HG02678 (cell line): ENCODE results near the gene IQGAP2.
"Not testable (repeated sequence)": the region's sequence is repeated elsewhere in the genome, so short reads cannot be mapped to it uniquely, and the experiment has no call there.

ENCODE experiments used
- ATAC-seq: cut with Tn5 transposase; IDR thresholded peaks from one replicate; pipeline ENCODE4 v1.9.1; 2021; ENCODE audit warnings: mild to moderate bottlenecking, moderate library complexity; ENCODE audit not compliant: unreplicated experiment

Gene IQGAP2, protein sequence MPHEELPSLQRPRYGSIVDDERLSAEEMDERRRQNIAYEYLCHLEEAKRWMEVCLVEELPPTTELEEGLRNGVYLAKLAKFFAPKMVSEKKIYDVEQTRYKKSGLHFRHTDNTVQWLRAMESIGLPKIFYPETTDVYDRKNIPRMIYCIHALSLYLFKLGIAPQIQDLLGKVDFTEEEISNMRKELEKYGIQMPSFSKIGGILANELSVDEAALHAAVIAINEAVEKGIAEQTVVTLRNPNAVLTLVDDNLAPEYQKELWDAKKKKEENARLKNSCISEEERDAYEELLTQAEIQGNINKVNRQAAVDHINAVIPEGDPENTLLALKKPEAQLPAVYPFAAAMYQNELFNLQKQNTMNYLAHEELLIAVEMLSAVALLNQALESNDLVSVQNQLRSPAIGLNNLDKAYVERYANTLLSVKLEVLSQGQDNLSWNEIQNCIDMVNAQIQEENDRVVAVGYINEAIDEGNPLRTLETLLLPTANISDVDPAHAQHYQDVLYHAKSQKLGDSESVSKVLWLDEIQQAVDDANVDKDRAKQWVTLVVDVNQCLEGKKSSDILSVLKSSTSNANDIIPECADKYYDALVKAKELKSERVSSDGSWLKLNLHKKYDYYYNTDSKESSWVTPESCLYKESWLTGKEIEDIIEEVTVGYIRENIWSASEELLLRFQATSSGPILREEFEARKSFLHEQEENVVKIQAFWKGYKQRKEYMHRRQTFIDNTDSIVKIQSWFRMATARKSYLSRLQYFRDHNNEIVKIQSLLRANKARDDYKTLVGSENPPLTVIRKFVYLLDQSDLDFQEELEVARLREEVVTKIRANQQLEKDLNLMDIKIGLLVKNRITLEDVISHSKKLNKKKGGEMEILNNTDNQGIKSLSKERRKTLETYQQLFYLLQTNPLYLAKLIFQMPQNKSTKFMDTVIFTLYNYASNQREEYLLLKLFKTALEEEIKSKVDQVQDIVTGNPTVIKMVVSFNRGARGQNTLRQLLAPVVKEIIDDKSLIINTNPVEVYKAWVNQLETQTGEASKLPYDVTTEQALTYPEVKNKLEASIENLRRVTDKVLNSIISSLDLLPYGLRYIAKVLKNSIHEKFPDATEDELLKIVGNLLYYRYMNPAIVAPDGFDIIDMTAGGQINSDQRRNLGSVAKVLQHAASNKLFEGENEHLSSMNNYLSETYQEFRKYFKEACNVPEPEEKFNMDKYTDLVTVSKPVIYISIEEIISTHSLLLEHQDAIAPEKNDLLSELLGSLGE (N-terminal part only)

DNA sequence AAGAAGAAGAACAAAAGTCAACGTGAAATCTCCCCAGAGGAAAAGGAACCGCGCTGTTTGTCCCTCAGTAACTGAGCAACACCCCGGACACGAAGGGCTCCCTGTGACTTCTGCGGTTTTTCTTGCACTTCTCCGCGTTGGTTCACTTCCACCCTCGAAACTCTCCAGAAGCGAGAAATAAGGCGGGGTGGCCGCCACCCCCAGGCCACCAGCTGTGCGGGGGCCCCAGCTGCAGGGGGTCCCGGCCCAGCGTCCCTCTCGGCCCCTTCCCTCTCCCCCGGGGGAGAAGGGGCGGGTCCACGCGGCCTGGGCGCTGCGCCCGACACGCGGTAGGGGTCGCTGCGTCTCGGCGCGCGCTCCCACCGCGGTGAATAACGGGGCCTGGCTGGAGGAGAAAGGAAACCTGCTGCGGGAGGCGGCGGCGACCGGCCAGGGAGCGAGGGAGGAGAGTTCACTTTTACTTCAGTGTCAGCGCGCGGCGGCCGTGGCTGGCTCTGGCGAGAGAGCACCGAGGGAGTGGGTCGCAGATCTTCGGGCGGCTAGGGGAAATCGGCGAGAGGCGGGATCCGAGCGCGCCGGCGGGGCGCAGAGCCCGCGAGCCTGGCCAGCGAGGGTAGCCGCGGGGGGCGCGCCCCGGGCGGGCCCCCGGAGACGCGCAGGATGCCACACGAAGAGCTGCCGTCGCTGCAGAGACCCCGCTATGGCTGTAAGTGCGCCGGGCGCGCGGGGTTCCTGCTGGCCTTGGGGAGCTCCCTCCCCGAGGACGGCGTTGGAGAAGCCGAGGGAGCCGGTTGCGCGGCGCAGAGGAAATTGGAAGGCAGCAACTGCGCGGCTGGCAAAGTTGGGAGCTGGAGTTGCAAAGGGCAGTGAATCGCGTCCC, at the start of gene IQGAP2:
IQGAP2 (plus strand) TSS at position 400 of the 880 bp plus-strand sequence; CDS start at position 661, 261 bp downstream.
- ATAC-seq: peak; percentile 63

DNA sequence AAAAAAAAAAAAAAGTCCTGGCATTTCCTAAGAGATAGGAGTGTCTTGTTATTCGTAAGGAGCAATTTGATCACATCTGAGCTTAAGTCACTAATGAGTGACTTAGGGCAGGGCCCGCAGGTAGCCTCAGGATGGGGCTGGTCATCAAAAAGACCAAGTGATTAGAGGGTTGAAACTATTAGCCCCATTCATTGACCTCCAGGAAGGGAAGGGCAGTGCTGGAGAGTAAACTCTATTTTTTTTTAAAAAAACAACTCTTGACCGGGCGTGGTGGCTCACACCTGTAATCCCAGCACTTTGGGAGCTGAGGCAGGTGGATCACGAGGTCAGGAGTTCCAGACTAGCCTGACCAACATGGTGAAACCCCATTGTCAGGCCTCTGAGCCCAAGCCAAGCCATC, 46.2 kb upstream of the IQGAP2 start:
- no peak for ATAC-seq

DNA sequence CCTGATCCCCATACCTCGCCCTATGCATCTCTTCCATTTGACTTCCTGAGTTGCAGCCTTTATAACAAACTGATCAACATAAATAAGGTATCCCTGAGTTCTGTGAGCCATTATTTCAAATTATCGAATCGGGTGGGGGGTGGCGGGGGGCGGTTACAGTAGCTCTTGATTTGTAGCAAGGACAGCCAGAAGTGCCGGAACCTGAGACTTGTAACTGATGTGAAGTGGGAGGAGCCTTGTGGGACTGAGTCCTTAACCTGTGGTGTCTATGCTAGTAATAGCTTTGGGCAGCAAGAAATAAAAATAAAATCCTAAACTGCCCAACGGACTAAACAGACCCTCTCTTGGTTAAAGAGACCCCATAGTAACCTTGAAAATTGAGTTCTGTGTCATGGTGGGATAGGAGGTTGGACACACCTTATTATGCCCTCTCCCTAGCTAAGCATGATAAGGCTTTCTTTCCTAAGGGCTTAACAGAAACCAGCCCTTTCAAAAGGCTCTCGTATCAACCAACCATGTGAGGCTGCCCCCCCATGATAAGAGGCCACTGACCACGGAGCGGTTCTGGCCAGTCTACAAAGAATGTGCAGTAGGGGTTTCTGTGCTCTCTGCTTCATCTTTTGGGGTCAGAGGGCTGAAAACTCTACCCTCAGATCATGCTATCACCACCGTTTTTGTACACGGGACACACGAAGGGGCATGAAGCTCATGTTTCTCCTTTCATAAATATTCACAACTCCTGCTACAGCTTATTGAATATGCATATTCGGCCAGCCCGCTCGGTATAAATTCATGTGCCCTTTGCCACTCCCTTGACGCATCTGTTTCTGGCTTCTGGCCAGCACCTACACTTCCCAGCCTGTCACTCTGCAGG, 39.5 kb upstream of the IQGAP2 start:
- ATAC-seq: no peak

DNA sequence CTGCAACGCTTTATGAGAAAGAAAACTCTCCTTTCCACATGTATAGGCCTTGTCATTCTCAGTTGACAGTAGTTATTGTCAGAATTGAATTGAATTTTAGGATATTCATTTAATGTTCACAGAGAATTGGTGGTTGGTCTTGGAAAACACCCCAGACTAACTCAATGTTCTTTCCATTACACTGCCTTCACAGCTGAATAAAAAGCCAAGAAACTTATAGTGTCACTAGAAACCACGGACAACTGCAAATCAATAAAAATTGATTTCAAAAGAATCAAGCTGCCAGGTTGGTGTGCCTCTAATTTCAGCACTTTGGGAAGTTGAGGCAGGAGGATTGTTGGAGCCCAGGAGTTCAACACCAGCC, 38.9 kb upstream of the IQGAP2 start:
- ATAC-seq: no peak

DNA sequence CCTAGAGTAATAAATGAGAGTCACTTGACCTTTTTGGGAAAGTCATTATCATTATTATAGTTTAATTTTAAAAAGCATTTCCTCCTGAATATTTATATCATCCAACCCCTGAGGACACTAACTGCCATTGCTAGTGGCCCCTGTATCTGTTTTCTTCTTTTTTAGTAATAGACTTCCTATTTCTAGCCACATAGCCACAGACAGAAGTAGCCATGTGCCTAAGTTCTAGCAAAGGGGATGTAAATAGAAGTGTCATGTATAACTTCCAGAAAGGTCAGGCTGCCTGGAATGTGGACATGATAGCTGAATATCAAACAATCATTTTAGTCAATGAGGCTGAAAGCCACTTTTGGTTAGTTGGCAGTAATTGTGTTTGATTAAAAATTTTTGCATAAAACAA, 37.5 kb upstream of the IQGAP2 start:
- ATAC-seq: no peak

DNA sequence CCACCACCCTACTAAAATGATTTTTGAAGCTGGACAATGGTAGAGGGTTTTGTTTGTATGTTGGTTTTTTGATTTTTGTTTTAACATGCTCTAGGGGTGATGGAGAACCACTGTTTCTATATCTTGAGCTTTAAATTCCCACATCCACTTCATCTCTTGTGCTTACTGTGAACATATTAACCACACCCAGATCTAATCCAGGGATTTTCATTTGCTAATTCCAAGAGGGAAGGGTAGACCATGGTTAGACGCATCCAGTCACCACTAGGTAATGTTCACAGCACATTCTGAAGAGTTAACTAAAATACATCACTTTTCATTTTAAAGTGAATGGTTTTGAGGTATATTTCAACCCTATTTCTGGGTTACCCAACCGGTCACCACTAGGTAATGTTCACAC, 36.5 kb upstream of the IQGAP2 start:
- ATAC-seq: no peak

DNA sequence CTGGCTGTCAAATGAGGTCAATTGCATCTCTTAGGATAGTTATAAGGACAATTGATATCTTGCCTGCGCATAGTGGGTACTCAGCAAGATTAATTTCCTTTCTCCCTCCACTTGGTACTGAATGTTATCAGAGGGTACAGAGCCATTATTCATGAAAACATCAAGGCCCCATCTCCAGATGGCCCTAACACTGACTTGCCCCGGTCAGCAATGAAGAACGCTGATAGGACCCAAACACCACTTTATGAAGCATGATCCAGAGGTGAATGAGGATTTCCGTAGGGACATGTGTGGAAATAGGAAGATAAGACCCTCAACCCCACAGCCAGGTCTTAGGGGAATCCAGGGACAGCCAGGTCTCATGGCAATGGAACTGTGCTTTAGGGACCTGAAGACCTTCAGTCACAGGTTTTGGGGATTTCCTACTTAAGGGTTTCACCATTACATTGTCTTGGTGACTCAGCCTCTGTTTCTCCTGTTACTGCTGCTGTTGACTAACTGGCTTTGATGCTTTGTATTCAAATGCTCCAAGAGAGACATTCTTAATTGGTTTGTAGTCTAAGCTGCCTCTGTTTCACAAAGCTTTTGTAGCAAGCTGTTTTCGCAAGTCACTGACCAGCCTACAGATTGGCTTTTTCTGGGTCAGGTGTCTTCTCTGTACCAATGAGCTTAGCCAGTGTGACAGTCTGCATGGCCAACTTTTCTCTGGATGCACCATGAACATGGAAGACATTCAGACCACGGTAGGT, 35.3 kb upstream of the IQGAP2 start:
- no peak for ATAC-seq

DNA sequence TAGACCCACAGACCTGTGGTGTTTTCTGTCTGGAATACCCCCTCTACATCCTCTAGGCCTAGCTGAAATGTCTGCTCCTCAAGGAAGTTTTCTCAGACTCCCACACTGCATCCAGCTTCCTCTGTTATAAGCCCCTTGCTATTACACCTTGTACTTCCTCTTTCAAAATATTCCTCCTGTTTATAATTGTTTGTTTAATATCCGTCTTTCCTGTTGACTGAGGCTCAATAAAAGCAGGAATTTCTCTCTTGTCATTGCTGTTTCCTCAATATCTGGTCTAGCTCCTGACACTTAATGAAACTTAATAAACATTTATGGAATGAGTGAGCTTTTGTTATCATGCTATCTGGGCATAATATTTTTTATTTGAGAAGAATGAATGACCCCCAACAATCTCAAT, 34.1 kb upstream of the IQGAP2 start:
- no peak for ATAC-seq

DNA sequence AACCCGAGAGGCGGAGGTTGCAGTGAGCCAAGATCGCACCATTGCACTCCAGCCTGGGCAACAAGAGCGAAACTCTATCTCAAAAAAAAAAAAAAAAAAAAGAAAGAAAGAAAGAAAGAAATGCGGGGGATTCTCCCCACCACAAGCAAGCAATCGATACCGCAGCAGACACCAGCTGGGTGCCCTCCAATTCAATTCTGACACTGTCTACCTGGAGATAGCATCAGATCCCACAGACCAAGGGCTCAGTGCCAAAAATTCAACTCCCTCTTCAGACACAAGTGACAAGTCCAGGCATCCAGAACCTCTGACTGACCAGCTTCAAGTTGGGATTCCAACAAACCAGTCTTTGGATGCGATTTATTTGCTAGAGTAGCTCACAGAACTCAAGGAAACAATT, 33.4 kb upstream of the IQGAP2 start:
- not testable (repeated sequence) for ATAC-seq

DNA sequence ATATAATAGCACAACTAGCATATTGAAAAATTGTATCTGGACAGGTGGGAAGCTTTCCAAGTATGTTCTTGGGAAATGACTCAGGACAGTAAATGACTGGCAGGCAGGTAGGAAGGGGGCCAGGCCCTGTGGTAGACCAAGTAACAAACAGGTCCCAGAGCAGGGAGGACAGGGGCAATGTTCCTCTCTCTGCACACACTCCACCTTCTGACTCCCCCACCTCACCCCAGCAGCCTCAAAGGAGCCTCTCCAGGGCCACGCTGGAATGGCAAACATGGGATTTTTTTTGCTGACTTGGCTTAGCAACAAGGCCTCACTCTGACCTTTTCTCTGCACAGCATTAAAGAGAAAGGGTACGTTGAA, 31.1 kb upstream of the IQGAP2 start:
- no peak for ATAC-seq

DNA sequence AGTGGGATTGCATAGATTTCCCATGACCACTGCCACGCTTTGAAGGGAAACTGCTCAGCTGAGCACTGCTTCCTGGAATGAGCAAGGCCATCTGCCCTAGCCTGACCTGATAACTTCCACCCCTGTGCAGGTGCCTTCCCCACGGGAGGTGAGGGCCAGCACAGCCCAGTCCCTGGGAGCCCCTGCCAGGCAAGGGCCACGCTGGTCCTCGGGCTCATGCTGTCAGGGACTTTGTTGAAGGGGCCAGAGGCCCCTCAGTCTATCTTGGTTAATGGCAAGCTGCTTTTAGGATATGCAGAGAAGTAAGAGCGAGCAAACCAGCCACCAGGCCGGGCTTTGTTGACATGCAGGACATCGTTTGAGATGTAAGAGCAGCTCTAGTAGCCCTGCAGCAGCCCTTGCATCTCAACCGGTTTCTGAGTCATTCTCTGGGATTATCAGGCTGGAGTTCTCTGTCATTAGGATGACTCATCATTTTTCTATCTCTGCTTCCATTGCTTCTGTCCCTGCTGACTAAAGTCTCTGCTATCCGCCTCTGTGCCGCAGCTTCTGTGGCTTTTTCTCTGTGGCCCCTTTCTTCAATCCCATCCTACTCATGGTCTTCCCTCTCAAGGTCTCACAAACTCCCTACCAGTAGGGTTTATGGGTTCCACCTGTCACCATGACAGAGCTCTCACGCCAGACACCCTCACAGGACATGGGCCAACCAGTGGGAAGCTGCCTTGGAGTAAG, 30.6 kb upstream of the IQGAP2 start:
- no peak for ATAC-seq

DNA sequence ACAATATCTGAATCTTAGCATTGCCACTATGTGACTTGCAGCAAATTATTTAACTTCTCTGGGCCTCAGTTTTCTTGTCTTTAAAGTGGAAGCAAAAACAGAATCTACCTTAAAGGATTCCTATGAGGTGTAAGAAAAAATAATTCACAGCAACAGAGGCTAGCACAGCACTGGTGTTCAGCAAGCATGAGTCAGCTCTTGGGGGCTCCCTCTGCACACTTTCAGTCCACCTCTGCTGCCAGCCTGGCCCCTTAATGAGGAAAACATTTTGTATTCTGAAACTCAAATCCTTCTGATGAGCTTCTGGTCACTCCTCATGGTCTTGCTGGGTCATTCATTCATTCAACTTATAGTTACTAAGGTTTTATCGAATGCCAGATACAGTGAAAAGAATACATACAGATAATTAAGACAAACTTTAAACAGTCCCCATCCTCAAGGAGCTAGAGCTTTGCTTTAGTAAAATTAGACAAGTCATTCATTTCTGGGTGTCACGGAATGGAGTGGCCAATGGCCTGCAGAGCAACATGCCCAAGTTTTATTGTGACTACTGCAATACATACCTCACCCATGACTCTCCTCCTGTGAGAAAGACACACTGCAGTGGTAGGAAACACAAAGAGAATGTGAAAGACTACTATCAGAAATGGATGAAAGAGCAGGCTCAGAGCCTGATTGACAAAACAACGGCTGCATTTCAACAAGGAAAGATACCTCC, 26.8 kb upstream of the IQGAP2 start:
- no peak for ATAC-seq

DNA sequence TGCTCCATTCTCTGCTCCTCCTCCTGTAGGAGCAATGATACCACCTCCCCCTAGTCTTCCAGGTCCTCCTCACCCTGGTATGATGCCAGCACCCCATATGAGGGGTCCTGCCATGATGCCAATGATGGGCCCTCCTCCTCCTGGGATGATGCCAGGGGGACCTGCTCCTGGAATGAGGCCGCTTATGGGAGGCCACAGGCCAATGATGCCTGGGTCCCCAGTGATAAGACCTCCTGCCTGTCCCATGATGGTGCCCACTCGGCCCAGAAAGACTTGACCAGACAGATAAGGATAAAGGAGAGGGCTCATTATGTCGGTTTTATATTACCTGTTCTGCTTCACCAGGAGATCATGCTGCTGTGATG, 26.2 kb upstream of the IQGAP2 start:
- ATAC-seq: no peak

DNA sequence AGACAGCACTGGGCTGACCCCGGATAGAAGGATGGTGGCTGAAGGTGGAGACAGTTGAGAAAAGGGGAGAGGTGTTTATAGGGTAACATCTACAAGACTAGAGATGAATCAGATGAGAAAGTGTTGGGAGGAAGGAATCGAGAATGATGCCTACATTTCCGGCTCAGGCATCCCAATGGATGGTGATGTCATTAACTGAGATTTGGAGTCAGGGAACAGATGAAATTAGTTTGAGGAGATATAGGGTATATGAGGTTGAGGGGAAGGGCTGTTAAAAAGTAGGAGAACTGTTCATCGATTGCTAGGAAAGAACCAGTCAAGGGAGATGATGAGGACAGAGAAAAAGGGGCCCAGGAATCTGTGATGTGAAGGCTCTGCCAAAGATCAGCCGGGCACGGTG, 24.7 kb upstream of the IQGAP2 start:
- ATAC-seq: no peak

DNA sequence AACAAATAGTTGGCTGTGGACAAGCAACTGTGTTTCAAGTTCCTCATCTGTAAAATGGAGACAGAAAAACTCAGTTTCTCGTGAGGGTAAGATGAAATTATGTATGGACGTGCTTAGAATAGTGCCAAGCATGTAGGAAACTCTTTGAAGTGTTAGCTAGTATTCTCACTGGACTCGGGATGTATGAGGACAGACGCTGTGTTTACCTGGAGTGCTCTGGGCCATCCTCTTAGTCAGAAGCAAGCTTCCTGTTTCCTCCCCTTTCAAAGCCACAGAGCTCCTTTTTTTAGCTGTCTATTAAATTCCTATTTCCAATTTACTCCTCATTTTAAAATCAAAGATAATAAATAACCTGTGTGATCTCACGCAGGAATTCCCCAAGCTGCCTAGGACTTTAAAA, 23.8 kb upstream of the IQGAP2 start:
- no peak for ATAC-seq

DNA sequence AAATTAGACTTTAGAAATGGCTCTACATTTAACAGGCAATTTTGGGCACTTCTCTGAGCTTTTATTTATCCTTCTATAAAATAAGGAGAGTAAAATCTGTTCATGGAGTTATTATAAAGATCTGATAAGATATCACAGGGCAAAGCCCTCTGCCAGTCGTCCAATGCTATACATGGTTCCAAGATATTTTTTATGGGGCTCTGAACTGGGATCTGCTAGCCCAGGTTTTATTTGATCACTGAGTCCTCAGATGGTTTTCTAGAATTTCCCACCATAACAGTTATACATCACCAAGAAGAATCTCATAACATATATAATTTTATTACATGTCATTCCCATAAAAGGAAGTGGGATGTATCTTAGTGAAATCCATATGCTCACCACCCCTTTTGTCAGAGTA, 23.2 kb upstream of the IQGAP2 start:
- ATAC-seq: no peak

DNA sequence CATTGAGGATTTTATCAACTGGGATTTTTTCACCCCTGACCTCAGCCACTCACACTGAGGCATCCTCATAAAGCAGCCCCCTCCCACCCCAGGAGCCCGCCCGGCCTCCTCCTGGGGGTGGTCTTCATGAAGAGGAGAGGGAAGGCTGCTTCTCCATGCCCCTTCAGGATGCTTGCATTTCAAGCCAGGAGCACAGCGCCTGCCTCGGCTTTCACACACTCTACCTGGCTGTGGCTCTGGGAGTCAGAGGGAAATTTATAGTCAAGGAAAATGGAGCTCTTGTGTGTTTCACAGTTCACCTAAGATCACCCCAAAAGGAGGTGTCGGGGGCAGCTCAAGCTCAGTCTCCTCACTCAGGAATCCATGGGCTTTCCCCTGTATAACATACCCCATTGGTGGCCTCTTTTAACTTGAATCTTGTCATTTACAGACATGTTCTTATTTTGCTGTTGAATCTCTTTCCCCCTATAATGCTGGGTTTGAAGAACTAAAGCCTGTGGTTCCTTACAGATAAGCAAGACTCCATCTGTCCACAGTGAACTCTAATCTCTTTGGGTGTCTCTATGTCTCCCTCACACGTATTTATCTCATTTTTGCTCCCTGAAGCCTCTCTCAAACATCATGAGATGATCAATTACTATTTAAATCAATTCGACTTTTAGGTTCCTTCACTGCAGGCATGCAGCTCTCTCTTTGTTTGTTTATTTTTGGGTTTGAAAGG, 22.6 kb upstream of the IQGAP2 start:
- ATAC-seq: no peak
